ENCODE results near the gene PRR9.

DNA sequence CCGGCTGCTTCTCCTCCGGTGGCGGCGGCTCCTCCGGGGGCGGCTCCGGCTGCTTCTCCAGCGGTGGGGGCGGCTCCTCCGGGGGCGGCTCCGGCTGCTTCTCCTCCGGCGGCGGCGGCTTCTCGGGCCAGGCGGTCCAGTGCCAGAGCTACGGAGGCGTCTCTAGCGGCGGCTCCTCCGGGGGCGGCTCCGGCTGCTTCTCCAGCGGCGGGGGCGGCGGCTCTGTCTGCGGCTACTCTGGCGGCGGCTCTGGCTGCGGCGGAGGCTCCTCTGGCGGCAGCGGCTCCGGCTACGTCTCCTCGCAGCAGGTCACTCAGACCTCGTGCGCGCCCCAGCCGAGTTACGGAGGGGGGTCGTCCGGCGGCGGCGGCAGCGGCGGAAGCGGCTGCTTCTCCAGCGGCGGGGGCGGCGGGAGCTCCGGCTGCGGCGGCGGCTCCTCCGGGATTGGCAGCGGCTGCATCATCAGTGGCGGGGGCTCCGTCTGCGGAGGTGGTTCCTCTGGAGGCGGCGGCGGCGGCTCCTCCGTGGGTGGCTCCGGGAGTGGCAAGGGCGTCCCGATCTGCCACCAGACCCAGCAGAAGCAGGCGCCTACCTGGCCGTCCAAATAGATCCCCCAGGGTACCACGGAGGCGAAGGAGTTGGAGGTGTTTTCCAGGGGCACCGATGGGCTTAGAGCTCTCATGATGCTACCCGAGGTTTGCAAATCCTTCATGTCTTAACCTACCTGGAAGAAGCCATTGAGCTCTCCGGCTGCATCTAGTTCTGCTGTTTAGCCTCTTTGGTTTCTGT lies 44.1 kb downstream of the PRR9 start:
- TF ChIP-seq GATA2 (IDR thresholded peaks at IDR 0.05; ENCODE audit: low read depth, low read length) (no peak), GATA3 (IDR thresholded peaks at IDR 0.05; ENCODE audit: low read depth, low read length) (no peak)

Data from SH-SY5Y (cell line).